ENCODE measurements around the gene RORC.
"Not testable (repeated sequence)": the region's sequence is repeated elsewhere in the genome, so short reads cannot be mapped to it uniquely, and the experiment has no call there.

RORC gene
- 4.4 reads per million in 2 donors for total RNA-seq

DNA sequence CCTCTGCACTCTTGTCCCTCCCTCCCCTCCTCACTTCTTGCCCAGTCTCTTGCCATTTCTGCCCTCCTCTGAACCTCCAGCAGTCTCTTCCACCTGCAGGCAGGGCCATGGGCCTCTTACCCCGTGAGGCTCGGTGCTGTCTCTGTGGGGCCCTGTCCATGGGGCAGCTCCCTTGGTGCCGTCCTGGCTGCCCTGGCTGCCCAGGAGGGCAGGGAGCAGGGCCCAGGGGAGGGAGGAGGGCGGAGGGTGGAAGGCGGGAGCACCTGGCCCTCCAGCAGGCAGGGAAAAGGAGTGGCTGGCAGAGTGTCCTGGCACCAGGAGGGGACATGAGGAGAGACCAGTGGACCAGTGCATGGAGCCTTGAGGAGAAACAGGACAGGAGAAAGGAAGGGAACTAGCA, at the start of gene RORC:
Gene RORC, minus strand, starts transcription at position 198 of the 400 bp plus-strand sequence. Its CDS starts 38 bp downstream, at position 160.
- no peak for DNase-seq

DNA sequence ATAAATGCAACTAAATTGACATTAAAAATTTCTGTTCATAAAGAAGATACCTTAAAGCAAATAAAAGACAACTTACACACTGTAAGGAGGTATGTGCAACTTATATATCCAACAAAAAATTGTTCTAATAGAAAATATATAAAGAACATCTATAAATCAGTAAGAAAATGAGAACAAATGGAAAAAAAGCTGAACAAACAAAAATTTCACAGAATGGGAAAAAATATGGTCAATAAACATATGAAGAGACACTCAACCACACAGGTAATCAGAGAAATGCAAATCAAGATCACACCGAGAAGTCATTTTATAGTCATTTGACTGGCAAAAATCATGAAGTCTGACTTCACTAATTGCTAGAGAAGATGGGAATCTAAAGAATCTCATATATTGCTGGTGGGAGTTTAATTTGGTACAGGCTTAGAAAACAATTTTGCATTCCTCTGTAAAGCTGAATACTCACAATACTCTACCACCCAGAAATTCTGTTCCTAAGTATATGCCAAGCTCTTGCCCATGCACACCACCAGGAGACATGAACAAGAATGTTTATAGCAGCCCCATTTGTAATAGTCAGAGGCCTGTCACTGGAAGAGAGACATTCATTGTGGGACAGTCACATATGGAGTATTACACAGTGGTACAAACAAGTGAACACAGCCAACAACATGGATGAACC, 44.0 kb upstream of the RORC start:
- no peak for DNase-seq

DNA sequence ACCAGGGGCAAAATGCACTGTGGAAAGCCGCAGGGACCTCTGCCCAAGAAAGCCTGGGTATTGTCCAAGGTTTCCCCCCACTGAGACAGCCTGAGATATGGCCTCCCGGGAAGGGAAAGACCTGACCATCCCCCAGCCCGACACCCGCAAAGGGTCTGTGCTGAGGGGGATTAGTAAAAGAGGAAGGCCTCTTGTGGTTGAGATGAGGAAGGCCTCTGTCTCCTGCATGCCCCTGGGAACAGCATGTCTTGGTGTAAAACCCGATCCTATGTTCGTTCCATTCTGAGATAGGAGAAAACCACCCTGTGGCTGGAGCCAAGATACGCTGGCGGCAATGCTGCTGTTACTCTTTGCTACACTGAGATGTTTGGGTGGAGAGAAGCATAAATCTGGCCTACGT, 41.2 kb upstream of the RORC start:
- not testable (repeated sequence) for DNase-seq

- DNase-seq, result no peak
These were observed 39.9 kb upstream of the RORC start for GRCh38 chr1:151871284-151872030.

GRCh38 chr1:151868486-151868885, 36.9 kb upstream of the RORC start:
- DNase-seq, result no peak

DNA sequence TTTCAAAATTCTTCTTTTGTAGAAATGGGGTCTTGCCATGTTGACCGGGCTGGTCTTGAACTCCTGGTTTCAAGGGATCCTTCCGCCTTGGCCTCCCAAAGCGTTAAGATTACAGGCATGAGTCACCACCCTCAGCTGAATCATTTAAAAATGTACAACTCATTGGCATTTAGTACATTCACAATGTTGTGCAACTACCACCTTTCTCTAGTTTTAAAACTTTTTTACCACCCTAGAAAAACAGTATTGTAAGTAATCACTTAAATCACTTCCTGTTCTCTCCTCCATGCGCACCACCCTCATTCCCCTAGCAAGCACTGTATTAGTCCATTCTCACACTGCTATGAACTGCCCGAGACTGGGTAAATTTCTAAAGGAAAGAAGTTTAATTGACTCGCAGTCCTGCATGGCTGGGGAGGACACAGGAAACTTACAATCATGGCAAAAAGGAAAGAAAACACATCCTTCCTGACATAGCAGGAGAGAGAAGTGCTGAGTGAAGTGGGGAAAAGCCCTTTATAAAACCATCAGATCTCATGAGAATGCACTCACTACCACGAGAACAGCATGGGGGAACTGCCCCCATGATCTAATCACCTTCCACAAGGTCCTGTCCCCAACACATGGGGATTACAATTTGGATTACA, 36.3 kb upstream of the RORC start:
- DNase-seq, result no peak

DNA sequence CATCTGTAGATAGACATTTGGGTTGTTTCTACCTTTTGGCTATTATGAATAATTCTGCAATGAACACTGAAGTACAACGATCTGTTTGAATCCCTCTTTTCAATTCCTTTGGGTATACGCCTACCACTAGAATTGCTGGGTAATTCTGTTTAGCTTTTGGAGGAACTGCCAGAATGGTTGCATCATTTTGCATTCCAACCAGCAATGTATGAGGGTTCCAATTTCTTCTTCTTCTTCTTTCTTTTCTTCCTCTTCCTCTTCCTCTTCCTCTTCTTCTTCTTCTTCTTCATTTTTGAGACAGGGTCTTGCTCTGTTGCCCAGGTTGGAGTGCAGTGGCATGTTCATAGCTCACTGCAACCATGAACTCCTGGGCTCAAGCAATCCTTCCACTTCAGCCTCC, 35.7 kb upstream of the RORC start:
- no peak for DNase-seq

- DNase-seq, result no peak
These were observed 32.8 kb upstream of the RORC start for GRCh38 chr1:151864411-151864810.

GRCh38 chr1:151862604-151863003, 31.0 kb upstream of the RORC start:
- no peak for DNase-seq

- DNase-seq, result no peak
These were observed 29.0 kb upstream of the RORC start for GRCh38 chr1:151860504-151861187.

- no peak for DNase-seq
These were observed 28.3 kb upstream of the RORC start for GRCh38 chr1:151859891-151860293.

- no peak for DNase-seq
These were observed 27.5 kb upstream of the RORC start for GRCh38 chr1:151858886-151859665.

DNA sequence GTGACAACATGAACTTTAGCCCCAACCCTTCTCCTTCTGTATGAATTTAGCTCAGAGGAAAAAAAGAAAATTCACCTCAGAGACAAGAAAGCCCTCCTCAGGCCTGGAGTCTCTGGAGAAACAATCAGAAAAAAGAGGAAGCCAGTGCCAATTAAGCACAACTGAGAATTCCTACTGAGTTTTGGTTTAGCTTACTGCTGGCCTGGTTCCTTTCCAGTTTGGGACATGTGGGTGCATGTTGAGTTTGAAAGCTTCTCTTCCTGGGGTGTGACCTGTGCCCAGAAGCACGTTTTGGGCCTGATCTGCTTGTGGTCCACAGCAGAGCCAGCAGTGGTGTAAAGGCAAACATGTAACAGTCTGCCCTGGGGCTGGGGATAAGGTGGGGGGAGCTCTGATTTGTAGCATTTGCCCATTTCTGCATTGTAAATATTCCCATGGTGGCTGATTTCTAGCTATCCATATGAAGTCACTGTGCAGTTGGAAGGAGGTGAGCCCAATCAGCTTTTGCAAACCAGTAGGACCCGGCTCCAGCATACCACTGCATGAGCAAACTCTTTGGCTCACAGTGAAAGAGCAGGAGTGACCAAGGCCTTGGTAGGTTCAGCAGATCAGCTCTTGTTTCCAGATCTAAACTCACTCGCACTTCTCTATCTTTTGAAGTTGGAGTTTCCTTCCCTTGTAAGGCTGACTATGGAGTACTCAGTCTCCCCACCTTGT, 26.6 kb upstream of the RORC start:
- no peak for DNase-seq

- DNase-seq, result no peak
These were observed 24.3 kb upstream of the RORC start for GRCh38 chr1:151855933-151856332.

DNA sequence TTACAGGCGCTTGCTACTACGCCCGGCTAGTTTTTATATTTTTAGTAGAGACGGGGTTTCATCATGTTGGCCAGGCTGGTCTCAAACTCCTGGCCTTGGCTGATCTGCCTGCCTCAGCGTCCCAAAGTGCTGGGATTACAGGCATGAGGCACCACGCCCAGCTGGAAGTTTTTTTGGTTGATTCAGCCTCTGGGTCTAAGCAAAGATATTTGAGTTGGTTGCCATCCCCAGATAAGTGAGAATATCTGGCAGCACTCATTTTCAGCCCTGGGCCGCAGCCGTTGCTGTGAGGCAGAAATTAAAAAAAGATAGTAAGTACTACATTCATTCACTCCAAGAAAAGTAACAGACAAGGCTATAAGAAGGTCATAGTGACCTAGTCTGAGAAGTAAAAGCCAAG, 23.9 kb upstream of the RORC start:
- not testable (repeated sequence) for DNase-seq

DNA sequence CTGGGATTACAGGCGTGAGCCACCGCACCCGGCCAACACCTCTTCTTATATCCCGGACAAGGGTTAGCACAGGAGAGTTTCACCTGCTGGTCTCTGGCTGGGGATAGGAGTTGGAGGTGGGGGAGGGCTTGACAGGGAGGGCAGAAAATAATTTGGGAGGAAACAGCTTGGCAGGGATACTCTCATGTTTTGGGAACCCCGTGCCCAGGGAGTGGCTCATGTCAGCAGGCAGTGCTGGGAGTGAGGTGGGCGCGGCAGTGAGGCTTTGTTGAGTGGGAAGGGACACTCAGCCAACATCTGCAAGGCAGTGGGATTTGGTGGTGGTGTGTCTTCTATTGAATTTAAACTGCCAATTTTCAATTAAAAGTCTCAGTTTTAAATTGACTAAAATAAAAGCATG, 23.1 kb upstream of the RORC start:
- no peak for DNase-seq

DNA sequence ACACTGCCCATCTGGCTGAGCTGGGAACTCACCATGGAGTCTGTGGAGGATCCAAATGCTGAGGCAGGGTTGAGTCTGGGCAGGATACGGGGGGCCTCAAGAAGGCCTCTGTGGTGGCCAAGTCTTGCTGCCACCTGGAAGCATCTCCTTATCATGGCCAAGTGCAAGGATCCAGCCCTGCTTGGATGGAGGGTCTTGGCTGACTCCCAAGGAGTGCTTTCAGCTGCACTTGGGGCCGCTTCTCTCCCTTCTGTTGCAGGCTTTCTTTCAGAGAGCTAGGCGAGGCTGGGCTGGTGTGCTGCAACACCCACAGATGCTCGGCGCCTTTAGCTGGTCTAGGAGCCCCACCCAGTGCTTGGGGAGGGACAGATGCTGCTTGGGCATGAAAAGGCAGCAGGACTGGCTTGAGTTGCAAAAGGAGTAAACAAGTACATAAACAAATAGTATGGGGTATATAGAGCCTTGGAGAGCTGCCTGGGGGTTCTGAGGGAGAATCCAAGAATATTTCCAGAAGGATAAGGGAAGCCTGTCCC, 21.9 kb upstream of the RORC start, which contains the start of gene THEM5:
Gene THEM5, minus strand, starts transcription at position 302 of the 533 bp plus-strand sequence. Its CDS starts 147 bp downstream, at position 155.
- DNase-seq, result peak in 1 of 5 experiments; percentile 32

DNA sequence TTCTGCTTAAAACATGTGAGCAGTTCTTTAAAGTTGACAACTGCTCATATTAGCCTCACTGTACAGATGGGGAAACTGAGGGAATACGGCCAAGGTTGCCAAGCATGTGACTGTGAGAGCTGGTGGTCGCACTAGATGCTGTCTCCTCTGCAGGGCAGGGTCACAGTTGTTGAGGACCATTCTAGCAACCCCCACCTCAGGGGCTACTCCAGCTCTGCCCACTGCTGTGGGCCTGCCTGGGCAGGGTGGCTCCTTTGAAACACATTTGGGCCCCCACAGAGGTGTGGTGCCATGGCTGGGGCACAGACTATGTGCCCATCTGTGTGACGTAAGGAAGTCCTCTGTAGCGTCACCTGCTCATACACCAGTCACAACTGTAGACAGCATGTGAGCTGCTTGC, 21.1 kb upstream of the RORC start:
- no peak for DNase-seq

DNA sequence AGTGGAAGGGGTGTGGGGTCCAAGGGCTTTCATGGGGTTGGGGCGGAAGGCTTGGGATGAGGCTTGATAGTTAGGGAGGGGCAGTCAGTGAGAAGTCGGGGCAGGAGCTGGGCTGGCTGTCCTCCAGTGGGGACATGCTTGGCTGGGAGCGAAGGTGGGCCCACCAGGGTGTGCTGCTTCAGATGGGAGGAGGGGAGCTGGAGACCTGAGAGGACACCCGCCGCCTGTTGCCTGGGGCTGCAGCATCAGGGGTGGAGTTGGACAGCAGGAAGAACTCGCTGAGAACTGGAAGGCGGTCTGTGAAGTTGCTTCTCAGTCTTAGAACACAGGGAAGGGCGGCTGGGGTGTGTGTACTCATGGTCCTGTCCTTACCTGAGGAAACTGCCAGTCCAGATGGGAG, 20.3 kb upstream of the RORC start:
- DNase-seq, result no peak

DNA sequence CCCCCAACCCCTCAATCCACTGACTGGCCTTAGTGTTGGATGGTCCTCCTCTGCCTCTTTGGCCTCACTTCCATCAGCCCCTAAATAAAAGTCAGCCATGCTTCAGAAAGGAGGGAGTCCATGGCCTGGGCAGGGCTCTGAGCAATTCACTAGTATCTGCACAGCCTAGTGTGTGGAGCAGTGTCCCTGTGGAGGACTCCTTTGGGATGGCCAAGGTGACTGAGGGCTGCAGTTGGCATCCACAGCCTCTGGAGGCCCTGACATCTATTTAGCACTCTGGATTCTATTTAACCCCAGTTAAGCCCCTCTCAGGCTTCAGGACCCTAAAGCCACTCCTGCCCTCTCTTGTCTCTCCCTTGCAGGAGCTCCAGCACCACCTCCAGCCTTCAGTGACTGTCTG, 18.3 kb upstream of the RORC start:
- no peak for DNase-seq

- DNase-seq, result no peak
These were observed 17.5 kb upstream of the RORC start for GRCh38 chr1:151849126-151849525.

Measured in T-helper 2 cell (primary cell).